Testis (tissue), 2 donors: ENCODE results near the gene COLEC11.

Source experiments
- POLR2A ChIP-seq: fragments of 450-650 bp; IDR thresholded peaks from one replicate; pipeline ENCODE4 v1.6.1; 2017; ENCODE audit warnings: antibody characterized with exemption, mild to moderate bottlenecking, moderate library complexity
- TF ChIP-seq, protein P1 (sequence below), 3 experiments: fragments of 450-650 bp in 2 of 3; fragments of 200-600 bp in 1 of 3; sonication (generic) in 1 of 3; IDR thresholded peaks; one replicate each; pipeline ENCODE4 v1.5.1; 2016 to 2019; ENCODE audit warnings: antibody characterized with exemption in 3 of 3, mild to moderate bottlenecking in 2 of 3, moderate library complexity in 1 of 3

DNA sequence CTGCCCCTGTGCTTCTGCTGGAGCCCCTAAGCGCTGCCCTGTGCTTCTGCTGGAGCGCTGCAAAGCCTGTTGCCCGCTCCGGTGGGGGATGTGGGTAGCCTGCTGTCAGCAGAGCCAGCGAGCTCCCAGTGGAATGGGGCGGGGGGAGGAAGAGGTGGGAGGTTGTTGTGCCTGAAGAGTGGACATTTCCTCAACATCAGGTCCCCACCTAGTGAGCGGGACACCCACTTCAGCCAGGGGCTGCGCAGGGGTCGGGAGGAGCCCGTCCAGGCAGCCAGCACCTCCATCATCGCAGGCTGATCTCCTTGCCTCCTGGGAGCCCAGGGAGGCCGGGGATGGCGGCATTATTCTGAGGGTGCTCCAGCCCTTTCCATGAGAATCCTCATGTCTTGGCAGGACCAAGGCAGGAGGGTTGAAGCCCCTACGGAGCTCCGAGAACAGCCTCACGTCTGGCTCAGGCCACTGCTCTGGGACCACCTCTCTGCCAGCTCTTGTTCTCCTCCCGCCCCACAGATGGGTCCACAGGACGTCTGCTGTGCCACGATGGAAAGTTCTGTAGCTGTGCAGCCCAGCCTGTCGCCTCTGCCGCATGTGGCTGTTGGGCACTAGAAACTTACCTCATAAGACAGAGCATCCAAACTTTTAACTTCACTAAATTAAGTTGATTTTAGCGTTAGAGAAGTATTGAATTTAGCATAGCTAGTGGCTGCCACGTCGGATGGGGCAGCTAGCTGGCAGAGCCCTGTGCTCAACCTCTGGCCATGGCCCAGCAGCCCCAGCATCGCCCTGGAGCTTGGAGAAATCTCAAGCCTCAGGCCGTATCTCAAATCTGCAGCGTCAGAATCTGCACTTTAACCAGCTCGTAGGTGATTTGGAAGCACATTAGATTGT, 61.2 kb downstream of the COLEC11 start:
- TF ChIP-seq, protein P1, sequence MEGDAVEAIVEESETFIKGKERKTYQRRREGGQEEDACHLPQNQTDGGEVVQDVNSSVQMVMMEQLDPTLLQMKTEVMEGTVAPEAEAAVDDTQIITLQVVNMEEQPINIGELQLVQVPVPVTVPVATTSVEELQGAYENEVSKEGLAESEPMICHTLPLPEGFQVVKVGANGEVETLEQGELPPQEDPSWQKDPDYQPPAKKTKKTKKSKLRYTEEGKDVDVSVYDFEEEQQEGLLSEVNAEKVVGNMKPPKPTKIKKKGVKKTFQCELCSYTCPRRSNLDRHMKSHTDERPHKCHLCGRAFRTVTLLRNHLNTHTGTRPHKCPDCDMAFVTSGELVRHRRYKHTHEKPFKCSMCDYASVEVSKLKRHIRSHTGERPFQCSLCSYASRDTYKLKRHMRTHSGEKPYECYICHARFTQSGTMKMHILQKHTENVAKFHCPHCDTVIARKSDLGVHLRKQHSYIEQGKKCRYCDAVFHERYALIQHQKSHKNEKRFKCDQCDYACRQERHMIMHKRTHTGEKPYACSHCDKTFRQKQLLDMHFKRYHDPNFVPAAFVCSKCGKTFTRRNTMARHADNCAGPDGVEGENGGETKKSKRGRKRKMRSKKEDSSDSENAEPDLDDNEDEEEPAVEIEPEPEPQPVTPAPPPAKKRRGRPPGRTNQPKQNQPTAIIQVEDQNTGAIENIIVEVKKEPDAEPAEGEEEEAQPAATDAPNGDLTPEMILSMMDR (IDR thresholded peaks at IDR 0.05): no peak
- TF ChIP-seq POLR2A: no peak
